Stimulated activated CD4-positive, alpha-beta T cell treated with anti-CD3 and anti-CD28 coated beads, Interleukin-4, amount 100 ng/mL, for 48 hours (primary cell): ENCODE results near the gene ACTL9.
"Not testable (repeated sequence)": the region's sequence is repeated elsewhere in the genome, so short reads cannot be mapped to it uniquely, and the experiment has no call there.

ENCODE experiments used
- DNase-seq, 2 donors: peaks; one replicate each; pipeline ENCODE4 v3.0.0-alpha.2; 2020; ENCODE audit warnings: low read depth in 2 of 2

The ACTL9 gene, protein sequence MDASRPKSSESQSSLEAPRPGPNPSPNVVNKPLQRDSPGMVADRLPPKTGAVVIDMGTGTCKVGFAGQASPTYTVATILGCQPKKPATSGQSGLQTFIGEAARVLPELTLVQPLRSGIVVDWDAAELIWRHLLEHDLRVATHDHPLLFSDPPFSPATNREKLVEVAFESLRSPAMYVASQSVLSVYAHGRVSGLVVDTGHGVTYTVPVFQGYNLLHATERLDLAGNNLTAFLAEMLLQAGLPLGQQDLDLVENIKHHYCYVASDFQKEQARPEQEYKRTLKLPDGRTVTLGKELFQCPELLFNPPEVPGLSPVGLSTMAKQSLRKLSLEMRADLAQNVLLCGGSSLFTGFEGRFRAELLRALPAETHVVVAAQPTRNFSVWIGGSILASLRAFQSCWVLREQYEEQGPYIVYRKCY

DNA sequence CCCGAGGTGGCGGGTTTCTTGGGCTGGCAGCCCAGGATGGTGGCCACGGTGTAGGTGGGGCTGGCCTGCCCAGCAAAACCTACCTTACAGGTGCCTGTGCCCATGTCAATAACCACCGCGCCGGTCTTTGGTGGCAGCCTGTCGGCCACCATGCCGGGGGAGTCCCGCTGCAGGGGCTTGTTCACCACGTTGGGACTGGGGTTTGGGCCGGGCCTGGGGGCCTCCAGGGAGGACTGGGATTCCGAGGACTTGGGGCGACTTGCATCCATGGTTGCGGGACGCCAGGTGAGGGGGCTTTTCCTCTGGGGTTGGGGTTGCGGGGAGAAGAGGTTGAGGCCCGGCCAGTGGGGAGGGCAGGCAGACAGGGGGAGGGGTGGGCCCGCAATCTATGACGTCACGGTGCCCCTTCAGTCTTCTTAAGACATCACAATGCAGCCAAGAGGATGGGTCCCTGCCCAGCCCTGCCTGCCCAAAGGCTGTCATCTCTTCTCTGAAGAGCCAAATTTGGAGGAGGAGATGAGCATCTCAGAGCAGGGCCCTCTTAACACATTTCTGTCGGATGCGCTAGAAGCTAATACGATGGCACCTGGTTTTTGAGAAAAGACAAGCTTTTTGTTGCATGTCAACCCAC, at the start of gene ACTL9:
Gene ACTL9 (minus strand): TSS at position 363 of the 631 bp plus-strand sequence. CDS start 94 bp downstream, at position 269.
- DNase-seq = no peak

DNA sequence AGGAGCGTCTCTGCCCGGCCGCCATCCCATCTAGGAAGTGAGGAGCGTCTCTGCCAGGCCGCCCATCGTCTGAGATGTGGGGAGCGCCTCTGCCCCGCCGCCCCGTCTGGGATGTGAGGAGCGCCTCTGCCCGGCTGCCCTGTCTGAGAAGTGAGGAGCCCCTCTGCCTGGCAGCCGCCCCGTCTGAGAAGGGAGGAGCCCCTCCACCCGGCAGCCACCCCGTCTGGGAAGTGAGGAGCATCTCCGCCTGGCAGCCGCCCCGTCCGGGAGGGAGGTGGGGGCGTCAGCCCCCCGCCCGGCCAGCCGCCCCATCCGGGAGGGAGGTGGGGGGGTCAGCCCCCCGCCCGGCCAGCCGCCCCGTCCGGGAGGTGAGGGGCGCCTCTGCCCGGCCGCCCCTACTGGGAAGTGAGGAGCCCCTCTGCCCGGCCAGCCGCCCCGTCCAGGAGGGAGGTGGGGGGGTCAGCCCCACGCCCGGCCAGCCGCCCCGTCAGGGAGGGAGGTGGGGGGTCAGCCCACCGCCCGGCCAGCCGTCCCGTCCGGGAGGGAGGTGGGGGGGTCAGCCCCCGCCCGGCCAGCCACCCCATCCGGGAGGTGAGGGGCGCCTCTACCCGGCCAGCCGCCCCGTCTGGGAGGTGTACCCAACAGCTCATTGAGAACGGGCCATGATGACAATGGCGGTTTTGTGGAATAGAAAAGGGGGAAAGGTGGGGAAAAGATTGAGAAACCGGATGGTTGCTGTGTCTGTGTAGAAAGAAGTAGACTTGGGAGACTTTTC, 40.9 kb upstream of the ACTL9 start:
- DNase-seq = not testable (repeated sequence)

DNA sequence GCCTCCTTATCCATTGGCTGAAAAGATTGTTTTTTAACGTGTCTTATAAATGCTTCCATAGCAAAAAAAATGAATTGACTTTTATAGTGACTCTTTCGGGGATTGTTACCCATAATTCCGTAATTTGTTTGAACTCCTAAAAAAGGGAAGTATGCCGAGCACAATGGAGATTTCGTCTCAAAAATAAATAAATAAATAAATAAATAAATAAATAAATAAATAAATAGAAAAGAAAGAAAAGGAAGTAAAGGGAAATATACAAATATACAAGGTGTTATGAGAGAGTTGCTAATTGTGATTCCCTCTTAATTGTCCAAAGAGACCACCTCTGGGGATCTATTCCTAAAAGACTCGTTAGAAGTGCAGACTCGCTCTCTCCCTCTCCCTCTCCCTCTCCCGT, 39.8 kb upstream of the ACTL9 start:
- no peak for DNase-seq

DNA sequence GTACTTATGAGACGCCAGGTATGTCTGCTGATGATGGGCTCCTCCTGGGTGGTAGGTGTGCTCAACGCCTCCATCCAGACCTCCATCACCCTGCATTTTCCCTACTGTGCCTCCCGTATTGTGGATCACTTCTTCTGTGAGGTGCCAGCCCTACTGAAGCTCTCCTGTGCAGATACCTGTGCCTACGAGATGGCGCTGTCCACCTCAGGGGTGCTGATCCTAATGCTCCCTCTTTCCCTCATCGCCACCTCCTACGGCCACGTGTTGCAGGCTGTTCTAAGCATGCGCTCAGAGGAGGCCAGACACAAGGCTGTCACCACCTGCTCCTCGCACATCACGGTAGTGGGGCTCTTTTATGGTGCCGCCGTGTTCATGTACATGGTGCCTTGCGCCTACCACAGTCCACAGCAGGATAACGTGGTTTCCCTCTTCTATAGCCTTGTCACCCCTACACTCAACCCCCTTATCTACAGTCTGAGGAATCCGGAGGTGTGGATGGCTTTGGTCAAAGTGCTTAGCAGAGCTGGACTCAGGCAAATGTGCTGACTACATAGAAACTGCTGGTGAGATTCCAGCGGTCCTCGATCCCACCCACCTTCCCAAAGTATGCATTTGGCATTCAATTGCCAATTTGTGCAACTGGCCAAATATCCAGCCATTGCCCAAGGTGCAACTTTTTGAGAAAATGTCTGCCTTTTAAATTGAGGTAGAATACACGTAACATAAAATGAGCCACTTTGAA, 33.0 kb upstream of the ACTL9 start:
- peak in 1 of 2 donors; percentile 4 for DNase-seq

DNA sequence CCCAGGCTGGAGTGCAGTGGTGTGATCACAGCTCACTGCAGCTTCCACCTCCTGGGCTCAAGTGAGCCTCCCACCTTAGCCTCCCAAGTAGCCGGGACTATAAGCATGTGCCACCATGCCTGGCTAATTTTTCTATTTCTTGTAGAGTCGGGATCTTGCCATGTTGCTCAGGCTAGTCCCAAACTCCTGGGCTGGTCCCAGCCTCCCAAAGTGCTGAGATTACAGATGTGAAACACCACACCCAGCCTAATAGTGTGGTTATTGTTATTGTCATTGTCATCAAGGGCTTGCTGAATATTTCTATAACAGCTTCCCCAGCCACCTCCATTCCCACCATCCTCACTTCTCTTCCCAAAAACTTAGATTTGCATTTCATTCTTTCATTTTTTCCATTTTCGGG, 25.7 kb upstream of the ACTL9 start:
- DNase-seq = no peak

DNA sequence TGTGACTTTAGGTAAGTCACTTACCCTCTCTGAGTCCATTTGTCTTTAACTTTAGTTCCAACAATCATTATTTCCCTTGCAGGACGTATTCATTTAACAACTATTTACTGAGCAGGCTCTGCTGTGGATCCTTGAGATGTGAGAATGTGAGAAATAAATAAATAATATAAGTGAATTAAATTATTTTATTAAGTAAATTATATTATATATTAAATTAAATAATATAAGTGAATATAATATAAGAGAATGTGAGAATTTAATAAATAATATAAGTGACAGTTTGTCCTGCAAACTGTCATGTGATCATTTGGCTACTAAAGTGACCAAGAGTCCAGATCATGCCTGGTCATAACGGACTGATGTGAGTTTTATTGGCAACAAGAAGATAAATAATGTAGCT, 23.4 kb upstream of the ACTL9 start:
- no peak for DNase-seq

DNA sequence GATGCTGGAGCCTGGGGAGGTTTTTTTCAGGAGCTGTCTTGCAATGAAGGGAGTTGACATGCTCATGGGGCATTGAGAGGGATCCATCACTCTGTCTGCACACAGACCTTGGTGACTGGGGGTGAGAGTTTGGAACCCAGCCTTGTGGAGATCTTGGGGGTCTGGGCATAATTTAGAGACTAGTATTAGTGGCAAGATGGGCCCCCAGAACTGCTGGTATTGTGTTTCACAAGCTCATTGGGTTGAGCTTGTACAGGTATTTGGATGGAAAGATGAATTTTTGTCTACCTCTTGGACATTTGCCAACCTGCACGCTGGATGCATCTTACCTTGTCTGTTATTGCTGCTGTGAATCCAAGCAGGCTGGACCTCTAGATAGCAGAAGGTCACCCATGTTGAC, 22.7 kb upstream of the ACTL9 start, which contains the start of gene OR2Z1:
Gene OR2Z1 (plus strand): TSS at position 301 of the 400 bp plus-strand sequence. CDS start 9,395 bp downstream, outside the sequence.
- DNase-seq = no peak

DNA sequence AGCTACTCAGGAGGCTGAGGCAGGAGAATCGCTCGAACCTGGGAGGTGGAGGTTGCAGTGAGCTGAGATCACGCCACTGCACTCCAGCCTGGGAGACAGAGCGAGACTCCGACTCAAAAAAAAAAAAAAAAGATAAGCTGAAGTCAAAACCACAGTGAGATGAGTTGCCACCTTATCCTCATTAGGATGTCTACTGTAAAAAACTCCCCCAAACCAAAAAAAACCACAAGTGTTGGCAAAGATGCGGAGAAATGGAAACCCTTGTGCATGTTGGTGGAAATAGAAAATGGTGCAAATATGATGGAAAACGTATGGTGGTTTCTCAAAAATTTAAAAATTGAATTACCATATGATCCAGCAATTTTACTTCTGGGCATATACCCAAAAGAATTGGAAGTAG, 11.7 kb upstream of the ACTL9 start:
- not testable (repeated sequence) for DNase-seq

DNA sequence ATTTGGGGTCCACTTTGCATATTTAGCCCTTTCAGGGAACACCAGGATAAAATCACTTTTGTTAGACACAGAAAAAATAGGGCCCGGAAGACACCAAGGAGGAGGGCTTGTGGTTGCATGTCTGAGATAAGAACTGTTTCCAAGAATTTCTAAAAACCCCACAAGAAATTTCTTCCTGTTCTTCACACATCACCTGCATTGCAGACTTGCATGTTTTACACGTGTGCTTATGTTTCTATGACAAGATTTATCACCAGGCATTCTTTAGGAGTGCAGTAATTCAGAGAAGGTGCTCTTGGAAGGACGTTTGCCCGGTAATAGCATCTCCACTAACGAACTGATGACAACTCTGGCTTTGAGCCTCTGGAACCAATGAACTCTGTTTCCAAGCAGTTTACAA, 7.1 kb upstream of the ACTL9 start:
- DNase-seq = no peak

DNA sequence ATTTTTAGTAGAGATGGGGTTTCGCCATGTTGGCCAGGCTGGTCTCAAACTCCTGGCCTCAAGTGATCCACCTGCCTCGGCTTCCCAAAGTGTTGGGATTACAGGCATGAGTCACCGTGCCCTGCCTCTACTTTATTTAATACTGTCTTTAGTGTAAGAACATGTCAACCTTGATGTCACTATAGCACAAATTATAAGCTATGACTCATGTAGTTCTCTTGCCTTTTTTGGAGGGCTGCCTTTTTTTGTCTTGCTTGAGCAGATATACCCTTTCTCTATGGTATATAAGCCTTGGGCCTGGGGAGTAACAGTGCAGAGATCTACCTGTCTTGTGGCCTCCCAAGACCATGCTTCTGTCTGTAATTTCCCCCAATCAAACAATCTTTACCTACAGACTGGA, 6.7 kb upstream of the ACTL9 start:
- not testable (repeated sequence) for DNase-seq

DNA sequence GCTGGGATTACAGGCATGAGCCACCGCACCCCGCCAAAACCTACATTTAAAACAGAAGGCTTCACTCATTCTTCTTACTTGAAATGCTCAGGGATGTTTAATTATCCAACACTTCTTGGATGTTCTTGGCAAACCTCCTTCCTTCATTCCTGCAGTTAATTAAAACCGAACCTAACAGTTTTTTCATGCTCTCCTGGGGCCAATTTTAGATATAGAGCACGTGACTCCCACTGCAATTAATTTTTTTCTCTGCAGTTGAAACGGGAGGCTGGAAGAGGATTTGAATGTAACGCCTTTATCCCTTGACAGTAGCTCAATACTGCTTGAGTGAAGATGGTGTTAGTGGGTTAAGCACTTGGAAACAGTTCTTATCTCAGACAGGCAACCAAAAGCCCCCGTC, 4.6 kb upstream of the ACTL9 start:
- no peak for DNase-seq

DNA sequence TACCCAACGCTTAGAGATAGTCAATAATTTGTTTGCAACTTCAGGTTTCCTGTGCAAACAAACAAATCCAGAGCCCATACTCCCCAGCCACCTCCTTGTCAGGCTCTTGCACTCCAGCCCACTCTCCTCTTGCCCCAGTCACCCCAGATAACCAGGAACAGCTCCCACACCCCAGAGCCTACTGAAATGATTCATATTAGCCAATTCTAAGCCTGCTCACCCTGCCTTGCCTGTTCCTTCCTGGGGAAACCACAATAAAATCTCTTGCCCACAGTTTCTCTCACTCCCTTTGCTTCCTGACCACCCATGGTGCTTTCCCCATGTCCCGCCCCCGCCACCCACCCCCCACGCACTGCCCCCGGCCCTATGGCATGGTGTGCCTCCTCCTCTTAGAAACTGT, 3.8 kb upstream of the ACTL9 start:
- peak in 1 of 2 donors; percentile 20 for DNase-seq

DNA sequence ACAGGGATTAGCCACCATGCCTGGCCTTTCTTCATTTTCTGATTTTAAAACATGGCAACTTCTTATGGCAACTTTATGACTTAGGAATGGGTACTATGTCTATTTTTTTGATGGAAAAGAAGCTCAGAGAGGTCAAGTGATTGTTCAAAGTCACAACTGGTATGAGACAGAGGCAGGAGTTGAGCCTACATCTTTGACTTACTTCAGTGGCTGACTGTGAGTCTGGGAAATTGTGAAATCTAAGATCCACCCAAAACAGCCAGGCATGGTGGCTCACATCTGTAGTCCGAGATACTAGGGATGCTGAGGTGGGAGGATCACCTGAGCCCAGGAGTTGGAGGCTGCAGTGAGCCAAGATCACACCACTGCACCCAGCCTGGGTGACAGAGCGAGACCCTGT, 2.4 kb upstream of the ACTL9 start:
- DNase-seq = no peak

DNA sequence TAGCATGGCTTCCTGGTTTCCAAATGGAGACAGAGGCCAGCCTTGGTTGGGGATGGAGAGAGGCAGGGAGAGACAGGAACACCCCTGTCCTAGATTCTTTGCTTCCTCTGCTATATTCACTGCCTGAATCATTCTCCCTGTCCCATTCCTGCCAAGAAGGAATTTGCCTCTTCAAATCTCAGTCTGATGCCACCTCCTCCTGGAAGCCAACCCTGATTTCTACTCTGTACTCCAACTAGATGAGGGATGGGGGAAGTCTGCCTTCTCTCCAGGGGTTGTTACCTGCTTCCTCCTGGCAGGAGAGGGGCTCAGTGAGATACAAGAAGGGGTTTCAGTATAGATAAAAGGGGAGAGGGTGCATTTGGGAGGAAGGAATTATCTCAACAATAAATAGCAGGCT, 1.3 kb upstream of the ACTL9 start:
- DNase-seq = no peak

DNA sequence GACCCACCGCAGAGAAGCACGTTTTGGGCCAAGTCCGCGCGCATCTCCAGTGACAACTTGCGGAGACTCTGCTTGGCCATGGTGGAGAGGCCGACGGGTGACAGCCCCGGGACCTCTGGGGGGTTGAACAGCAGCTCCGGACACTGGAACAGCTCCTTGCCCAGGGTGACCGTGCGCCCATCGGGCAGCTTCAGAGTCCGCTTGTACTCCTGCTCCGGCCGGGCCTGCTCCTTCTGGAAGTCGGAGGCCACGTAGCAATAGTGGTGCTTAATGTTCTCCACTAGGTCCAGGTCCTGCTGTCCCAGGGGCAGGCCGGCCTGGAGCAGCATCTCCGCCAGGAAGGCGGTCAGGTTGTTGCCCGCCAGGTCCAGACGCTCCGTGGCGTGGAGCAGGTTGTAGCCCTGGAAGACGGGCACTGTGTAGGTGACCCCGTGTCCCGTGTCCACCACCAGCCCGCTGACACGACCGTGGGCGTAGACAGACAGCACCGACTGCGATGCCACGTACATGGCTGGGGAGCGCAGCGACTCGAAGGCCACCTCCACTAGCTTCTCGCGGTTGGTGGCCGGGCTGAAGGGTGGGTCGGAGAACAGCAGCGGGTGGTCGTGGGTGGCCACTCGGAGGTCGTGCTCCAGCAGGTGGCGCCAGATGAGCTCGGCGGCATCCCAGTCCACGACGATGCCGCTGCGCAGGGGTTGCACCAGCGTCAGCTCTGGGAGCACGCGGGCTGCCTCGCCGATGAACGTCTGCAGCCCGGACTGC, 743 bp downstream of the ACTL9 start:
- peak in 1 of 2 donors; percentile 16 for DNase-seq

DNA sequence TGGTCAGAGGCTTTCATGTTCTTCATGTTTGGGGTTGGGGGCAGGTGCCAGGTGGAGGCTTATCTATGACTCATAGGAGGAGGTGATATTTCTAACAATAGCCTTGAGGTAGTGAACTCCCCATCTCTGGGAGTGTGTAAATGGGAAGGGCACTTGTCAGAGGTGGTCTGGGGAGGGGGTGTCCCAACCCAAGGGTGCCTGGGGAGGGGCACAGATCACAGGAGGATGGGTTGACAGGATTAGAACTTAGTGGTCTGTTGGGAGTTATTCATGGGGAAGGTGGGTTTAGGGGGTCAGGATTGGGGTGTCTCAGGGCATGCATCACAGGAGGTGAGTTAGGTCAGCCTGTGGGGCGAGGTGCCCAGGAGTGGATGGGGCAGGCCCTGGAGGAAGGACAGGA, 1.6 kb downstream of the ACTL9 start:
- no peak for DNase-seq

DNA sequence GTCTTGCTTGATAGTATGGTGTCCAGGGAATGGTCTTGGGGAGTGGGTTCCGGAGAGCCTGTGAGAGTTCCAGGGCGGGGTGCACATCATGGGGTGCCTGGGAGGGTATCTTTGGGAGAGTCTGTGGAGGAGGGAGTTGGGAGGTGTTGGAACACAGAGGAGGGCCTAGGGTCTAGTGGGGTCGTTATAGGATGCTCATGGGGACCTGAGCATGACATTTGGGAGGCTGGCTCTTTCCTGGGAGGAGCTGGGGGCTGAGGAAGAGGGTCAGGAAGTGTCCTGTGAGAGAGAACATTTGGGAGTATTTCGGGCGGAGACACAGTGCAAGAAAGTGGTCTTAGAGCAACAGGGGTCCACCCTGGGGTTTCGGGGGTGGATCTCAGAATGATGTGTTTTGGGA, 2.7 kb downstream of the ACTL9 start:
- no peak for DNase-seq

DNA sequence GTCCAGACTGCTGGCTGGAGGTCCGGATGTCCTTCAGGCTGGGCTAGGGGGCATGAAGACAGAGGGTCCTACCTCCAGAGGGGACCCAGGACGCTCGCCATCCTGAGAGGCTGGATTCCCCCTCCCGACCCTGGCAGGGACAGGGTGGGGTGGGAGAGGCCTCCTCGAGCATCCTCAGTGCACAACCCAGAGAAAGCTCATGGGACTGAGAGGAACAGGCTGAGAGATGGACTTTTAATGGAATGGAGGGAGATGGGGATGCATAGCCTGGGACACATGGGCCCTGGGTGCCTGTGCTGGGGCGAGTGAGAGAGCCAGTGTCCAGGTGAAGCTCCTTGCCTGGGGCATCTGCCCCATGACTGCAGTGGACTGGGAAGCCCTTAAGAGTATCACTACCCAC, 3.1 kb downstream of the ACTL9 start:
- no peak for DNase-seq

DNA sequence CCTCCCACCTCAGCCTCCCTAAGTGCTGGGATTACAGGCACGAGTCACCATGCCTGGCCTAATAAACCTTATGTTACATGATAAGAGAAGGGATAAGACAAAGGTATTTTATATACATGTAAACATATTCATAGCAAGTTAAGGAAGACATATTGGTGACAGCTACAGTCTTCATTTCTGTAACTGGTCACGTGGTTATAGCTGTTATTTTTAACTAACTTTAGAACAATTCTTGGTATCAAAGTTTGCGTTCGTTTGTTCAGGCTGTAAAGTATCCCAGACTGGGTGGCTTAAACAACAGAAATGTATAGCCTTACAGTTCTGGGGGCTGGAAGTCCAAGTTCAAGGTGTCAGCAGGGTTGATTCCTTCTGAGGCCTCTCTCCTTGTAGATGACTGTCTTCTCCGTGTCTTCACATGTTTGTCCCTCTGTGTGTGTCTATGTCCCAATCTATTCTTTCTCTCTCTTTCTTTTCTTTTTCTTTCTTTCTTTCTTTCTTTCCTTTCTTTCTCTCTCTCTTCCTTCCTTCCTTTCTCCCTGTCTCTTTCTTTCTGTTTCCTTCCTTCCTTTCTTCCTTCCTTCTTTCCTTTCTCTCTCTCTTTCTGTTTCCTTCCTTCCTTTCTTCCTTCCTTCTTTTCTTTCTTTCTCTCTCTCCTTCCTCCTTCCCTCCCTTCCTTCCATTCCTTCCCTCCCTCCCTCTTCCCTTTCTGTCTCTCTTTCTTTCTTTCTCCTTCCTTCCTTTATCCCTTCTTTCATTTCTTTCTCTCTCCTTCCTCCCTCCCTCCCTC, 7.6 kb downstream of the ACTL9 start:
- DNase-seq = no peak

DNA sequence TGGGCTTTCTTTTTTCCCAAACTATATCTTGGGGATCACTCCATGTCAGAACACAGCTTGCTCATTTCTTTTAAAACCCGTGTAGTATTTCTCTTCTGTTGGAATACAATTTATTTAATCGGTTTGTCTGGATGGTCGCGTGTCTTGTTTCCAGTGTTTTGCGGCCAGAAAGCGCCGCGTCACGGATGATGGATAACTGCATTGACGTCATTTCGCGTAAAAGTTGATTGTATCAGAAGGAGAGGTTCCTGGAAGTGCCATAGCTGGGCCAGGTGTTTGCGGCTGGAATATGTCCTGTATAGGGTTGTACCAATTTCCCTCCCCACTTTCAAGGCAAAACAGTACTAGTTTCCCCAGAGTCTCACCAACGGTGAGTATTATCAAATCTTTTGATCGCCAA, 9.7 kb downstream of the ACTL9 start:
- DNase-seq = no peak
